Colonic mucosa (tissue), 4 donors: ENCODE measurements around the gene CD9. TPM values are rescaled to one million over a fixed set of nuclear protein-coding genes. Genes with fewer than 3 reads are reported as not detected.

Source experiments
- DNase-seq: peaks from one replicate; pipeline ENCODE4 v3.0.0-alpha.2; 2020
- H3K27ac ChIP-seq: fragments of 200-600 bp; one replicate; pipeline ENCODE4 v1.8.0; 2021
- H3K27me3 ChIP-seq: fragments of 200-600 bp; one replicate; pipeline ENCODE4 v1.8.0; 2021
- H3K36me3 ChIP-seq: fragments of 200-600 bp; one replicate; pipeline ENCODE4 v1.8.0; 2021
- H3K4me1 ChIP-seq: fragments of 200-600 bp; one replicate; pipeline ENCODE4 v1.8.0; 2021; ENCODE audit warnings: mild to moderate bottlenecking
- H3K4me3 ChIP-seq: fragments of 200-600 bp; one replicate; pipeline ENCODE4 v1.8.0; 2021
- H3K9ac ChIP-seq, 2 donors: one replicate each; pipeline ENCODE4 v1.7.0; 2013; ENCODE audit warnings: control low read depth in 2 of 2, low read depth in 2 of 2, low read length in 2 of 2
- H3K9me3 ChIP-seq: fragments of 200-600 bp; one replicate; pipeline ENCODE4 v1.8.0; 2021
- CTCF ChIP-seq: fragments of 200-600 bp; IDR thresholded peaks from one replicate; pipeline ENCODE4 v1.8.0; 2022; ENCODE audit warnings: antibody characterized with exemption, mild to moderate bottlenecking
- intact Hi-C: fragments of 100-400 bp; cut with DNase I; formaldehyde crosslinking; loops from one replicate; pipeline ENCODE4 v1.14.1; 2022
- total RNA-seq, 2 donors: library from RNA; stranded (reverse); fragmentation: NEBNext Ultra II Directional in 1 of 2; extraction: Animal tissue kit (Norgen Biotek cat#: 25700) in 1 of 2; gene quantifications; one replicate each; pipeline ENCODE4 v1.2.1, GENCODE V29; 2021
- donor health status: healthy.
- donor health status: DM: no; HTN: no; CAD: no.
- donor health status: DM: no; HTN: no; CAD: no.

CD9 gene
- total RNA-seq, 2 donors from 2014 or later = 589 to 665 TPM

DNA sequence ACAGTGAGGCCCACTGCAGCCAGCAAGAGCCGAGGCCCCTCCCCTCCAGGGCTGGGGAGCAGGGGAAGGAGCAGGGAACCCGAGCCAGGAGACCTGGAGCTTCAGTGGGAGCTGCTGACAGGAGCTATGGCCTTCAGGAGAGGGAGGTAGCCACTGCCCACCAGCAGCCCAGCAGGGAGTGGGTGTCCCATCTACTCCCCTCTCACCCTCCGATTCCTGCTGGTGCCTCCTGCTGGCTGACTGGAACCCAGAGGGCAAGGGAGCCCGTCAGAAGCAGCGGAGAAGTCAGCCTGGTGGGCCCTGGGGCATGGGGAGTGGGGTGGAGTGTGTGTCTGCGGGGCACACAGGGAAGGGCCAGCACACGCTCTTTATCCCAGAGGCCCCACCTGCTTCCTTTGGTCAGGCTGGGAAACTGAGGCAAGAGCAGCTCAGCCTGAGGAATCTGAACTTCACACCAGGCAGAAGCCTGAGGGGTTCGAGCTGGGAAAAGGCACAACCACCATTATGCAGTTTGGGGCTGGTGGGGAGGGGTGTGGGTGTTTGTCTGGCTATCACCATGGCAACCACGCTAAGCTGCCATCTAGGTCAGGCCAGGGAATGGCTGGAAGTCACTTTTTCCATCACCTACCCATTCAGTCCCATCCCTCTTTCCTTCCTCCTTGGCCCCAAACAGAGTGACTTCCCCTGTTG lies 73.5 kb downstream of the CD9 start:
- TF ChIP-seq CTCF = no peak
- Histone ChIP-seq H3K9ac (no peak overlapping the region), H3K36me3 (no peaks in the 10 kb centered on the region), H3K4me1 (peaks cover 6% of the 10 kb centered on the region), H3K9me3 (no peaks in the 10 kb centered on the region), H3K27me3 (no peaks in the 10 kb centered on the region), H3K27ac (no peak overlapping the region), H3K4me3 (no peak overlapping the region)
- no peak for DNase-seq
- intact Hi-C loops = no loop called here

DNA sequence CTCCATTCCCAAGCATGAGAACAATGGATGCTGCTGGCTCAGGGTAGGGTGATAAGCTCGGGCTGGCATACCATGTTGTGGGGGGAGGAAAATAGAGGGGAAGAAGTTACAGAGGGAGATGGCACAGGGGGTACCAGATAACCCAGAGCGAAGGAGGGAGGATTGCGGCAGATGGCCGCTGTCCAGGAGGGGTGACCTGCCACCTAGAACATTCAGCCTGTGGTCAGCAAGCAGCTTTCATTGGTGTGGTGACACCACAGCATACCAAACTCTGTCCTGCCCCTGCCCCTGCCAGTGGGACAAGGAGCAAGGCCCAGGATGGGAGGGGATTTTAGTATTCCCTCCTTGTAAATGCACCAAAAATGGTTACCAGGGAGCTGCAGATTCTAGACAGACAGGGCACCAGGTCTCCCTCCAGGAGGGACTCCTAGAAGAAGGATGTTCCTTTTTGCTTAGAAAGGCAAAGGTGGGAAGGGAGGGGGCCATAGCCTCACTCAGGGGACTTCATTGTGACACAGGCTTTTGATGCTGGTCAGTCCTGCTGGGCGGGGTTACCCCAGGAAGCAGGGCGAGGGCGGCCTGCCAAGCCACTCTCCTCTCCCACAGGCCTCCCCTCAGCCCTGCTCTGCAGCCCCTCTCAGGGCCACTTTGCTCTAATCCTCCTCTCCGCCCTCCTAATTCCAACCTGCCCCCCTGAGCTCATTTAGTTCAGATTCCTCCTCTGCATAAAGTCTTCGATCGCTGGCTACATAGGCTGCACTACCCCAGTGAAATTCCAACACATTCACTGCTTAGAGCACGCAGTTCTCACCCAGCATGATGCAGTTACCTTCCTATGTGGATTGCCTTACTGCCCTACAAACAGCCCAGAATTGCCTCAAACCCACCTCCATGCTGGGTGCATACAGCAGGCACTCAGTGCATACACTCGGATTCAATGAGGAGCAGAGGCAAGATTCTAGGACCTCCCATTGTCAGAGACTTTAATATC lies 74.3 kb downstream of the CD9 start:
- no peak for DNase-seq
- no peaks in the 10 kb centered on the region for H3K27me3 ChIP-seq
- no peak overlapping the region for H3K27ac ChIP-seq
- H3K9me3 ChIP-seq = no peaks in the 10 kb centered on the region
- peaks cover 12% of the 10 kb centered on the region for H3K4me1 ChIP-seq
- H3K9ac ChIP-seq = no peak overlapping the region
- H3K36me3 ChIP-seq = no peaks in the 10 kb centered on the region
- no peak for TF ChIP-seq CTCF
- intact Hi-C loops = loop anchor here (5.0 kb wide), 1 partner anchor 42 kb away; no protein-coding TSS in a partner anchor
- H3K4me3 ChIP-seq = no peak overlapping the region

DNA sequence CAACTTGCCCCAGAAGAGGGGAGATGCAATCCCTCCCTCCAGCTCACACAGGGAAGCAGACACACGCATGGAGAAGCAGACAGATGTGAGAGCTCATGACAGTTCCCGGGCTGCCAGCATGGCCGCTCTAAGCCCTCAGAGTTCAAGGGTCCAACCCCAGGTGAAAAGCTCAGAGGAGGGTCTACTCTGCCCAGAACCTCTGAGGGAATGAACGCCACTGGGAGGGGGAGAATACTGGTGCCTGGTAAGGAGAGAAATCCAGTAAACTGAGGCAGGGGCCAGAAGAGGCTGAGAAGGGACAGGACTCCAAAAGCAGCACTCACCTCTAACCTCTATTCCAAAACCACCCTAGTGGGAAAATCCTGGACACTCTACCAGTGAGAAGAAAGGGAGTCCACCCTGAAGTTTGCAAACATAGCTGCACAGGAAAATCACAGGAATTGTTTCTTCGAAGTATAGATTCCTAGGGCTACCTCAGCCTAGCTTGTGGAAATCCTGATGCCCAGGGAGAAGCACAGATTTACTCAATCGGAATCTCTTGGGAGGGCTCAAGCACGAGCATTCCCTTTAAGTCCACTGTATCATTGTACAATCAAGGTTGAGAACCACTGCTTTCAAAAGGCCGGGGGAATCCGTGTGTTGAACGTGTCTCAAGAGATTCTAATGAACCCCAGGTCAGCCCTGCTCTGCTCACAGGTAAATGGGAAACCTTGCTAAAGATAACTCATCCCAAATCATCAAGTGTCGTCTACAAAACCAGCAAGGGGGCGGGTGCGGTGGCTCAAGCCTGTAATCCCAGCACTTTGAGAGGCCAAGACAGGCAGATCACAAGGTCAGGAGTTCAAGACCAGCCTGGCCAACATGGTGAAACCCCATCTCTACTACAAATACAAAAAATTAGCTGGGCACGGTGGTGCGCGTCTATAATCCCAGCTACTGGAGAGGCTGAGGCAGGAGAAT lies 76.0 kb downstream of the CD9 start:
- Histone ChIP-seq H3K27ac (no peak overlapping the region), H3K4me3 (no peak overlapping the region), H3K9me3 (no peaks in the 10 kb centered on the region), H3K4me1 (peaks cover 16% of the 10 kb centered on the region), H3K27me3 (no peaks in the 10 kb centered on the region), H3K9ac (no peak overlapping the region), H3K36me3 (no peaks in the 10 kb centered on the region)
- TF ChIP-seq CTCF = no peak
- DNase-seq = no peak
- intact Hi-C loops = loop anchor here (5.0 kb wide), 1 partner anchor 44 kb away; no protein-coding TSS in a partner anchor

DNA sequence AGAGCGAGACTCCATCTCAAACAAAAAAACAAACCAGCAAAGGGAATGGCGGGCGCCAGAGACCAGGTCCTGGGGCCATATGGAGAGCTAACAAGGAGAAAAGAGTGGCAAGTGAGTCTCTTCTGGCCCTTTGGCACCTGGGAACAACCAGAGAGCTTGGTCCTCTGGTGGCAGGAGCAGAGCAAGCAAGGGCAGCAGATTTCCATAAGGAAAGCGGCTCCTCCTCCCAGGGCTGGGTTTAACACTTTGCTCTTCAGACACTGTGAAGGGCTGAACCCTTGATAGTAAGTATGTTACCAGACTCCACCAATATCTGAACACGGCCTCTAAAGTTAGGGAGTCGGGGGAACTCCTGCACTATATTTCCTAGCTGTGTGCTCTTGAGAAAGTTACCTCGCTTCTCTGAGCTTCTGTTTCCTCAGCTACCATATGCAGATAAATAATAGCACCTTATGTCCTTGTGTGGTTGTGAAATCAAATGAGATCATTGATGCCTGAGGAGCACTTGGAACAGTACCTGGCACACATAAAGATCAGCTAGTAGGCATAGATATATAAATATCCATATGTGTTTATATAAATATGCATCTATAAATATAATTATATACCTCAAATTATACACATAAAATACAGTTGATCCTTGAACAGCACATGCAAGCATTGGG lies 76.9 kb downstream of the CD9 start:
- peak; percentile 60 for DNase-seq
- intact Hi-C loops = loop anchor here (5.0 kb wide), 1 partner anchor 45 kb away; no protein-coding TSS in a partner anchor
- Histone ChIP-seq H3K36me3 (no peaks in the 10 kb centered on the region), H3K27me3 (no peaks in the 10 kb centered on the region), H3K27ac (peak overlapping the region; percentile 81), H3K4me3 (no peak overlapping the region), H3K9me3 (no peaks in the 10 kb centered on the region), H3K9ac (no peak overlapping the region), H3K4me1 (peaks cover 16% of the 10 kb centered on the region)
- TF ChIP-seq CTCF = peak; percentile 22
